Measurements from ENCODE around the gene APOA4. TPM values are rescaled to one million over a fixed set of nuclear protein-coding genes. Genes with fewer than 3 reads are reported as not detected.

The APOA4 gene
- polyA plus RNA-seq, 1 of the 3 experiments (the other 2 are of a cell fraction): not detected

DNA sequence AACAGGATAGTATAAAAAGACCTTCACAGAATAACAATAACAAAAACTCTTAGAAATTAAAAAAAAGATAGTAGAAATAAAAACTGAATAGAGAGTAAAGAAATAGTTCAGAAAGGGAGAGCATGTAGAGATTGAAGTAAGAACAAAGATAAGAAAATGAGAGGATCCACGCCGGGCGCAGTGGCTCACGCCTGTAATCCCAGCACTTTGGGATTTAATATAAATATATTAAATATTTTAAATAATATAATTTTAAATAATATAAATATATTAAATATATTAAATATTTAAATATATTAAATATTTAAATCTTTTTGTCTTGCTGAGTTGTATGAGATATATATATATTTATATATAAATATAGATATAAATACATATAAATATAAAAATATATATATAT lies 11.0 kb downstream of the APOA4 start:
- no peak overlapping the region for H3K27ac ChIP-seq (ENCODE audit: low read depth in 2 of 2, low read length in 1 of 2)
- no peaks in the 10 kb centered on the region for H3K9me3 ChIP-seq
- ChIA-PET POLR2A (no interaction called here), CTCF (interaction anchor here (1.5 kb wide), 1 partner anchor 21 kb away, joined by 7 read pairs; the partner anchor contains the start of gene APOA5)
- H3K36me3 ChIP-seq (replicated peaks in 1 of 2; ENCODE audit: control insufficient read depth in 1 of 2, insufficient read depth in 2 of 2, low read length in 1 of 2): no peaks in the 10 kb centered on the region
- H3F3A ChIP-seq (replicated peaks; ENCODE audit: insufficient read depth): no peaks in the 10 kb centered on the region
- no peak for DNase-seq
- H3K79me2 ChIP-seq (ENCODE audit: insufficient read depth): no peaks in the 10 kb centered on the region
- no peaks in the 10 kb centered on the region for H3K4me1 ChIP-seq (ENCODE audit: control insufficient read depth in 1 of 2, insufficient read depth in 2 of 2, low read depth in 1 of 2, low read length in 1 of 2)
- H3K9ac ChIP-seq: no peak overlapping the region
- H3K9me2 ChIP-seq: no peaks in the 10 kb centered on the region
- no peaks in the 10 kb centered on the region for H4K20me1 ChIP-seq (ENCODE audit: insufficient read depth)
- TF ChIP-seq FOSL2 (IDR thresholded peaks at IDR 0.05; ENCODE audit: borderline replicate concordance, low read depth) (no peak), POLR2AphosphoS5 (IDR thresholded peaks at IDR 0.05; ENCODE audit: low read depth, low read length) (no peak), CHD2 (IDR thresholded peaks at IDR 0.05; ENCODE audit: low read length, partially characterized antibody) (no peak), EP300 (IDR thresholded peaks at IDR 0.05; ENCODE audit: borderline replicate concordance in 1 of 2, low read depth in 1 of 2, low read length in 1 of 2) (no peak), SMC3 (IDR thresholded peaks at IDR 0.05; ENCODE audit: low read depth, low read length) (no peak), NRF1 (IDR thresholded peaks at IDR 0.05; ENCODE audit: low read depth, low read length) (no peak), GABPA (IDR thresholded peaks at IDR 0.05; ENCODE audit: low read depth) (no peak), RAD21 (IDR thresholded peaks at IDR 0.05; ENCODE audit: low read length) (no peak), FOXM1 (IDR thresholded peaks at IDR 0.05; ENCODE audit: low read depth) (no peak), YY1 (IDR thresholded peaks at IDR 0.05; ENCODE audit: low read depth) (no peak), NFIC (IDR thresholded peaks at IDR 0.05; ENCODE audit: borderline replicate concordance) (no peak), TEAD4 (IDR thresholded peaks at IDR 0.05; ENCODE audit: borderline replicate concordance, insufficient read depth) (no peak), RFX5 (IDR thresholded peaks at IDR 0.05; ENCODE audit: low read length) (no peak), GATA2 (CRISPR knock-in tag; IDR thresholded peaks at IDR 0.05) (no peak)
- TF ChIP-seq, protein P1, sequence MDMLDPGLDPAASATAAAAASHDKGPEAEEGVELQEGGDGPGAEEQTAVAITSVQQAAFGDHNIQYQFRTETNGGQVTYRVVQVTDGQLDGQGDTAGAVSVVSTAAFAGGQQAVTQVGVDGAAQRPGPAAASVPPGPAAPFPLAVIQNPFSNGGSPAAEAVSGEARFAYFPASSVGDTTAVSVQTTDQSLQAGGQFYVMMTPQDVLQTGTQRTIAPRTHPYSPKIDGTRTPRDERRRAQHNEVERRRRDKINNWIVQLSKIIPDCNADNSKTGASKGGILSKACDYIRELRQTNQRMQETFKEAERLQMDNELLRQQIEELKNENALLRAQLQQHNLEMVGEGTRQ (IDR thresholded peaks at IDR 0.05; ENCODE audit: borderline replicate concordance, low read depth, low read length): no peak
- TF ChIP-seq, protein P2, sequence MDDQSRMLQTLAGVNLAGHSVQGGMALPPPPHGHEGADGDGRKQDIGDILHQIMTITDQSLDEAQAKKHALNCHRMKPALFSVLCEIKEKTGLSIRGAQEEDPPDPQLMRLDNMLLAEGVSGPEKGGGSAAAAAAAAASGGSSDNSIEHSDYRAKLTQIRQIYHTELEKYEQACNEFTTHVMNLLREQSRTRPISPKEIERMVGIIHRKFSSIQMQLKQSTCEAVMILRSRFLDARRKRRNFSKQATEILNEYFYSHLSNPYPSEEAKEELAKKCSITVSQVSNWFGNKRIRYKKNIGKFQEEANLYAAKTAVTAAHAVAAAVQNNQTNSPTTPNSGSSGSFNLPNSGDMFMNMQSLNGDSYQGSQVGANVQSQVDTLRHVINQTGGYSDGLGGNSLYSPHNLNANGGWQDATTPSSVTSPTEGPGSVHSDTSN (IDR thresholded peaks at IDR 0.05): no peak
- TF ChIP-seq, protein P3, sequence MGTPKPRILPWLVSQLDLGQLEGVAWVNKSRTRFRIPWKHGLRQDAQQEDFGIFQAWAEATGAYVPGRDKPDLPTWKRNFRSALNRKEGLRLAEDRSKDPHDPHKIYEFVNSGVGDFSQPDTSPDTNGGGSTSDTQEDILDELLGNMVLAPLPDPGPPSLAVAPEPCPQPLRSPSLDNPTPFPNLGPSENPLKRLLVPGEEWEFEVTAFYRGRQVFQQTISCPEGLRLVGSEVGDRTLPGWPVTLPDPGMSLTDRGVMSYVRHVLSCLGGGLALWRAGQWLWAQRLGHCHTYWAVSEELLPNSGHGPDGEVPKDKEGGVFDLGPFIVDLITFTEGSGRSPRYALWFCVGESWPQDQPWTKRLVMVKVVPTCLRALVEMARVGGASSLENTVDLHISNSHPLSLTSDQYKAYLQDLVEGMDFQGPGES (IDR thresholded peaks at IDR 0.05; ENCODE audit: low read depth, low read length): no peak
- 95% methylated on average over 4 of the region's 4 CpGs for WGBS (ENCODE audit: low lambda C conversion rate)
- H3K27me3 ChIP-seq (ENCODE audit: insufficient read depth): no peaks in the 10 kb centered on the region
- no peak overlapping the region for H3K4me3 ChIP-seq (ENCODE audit: low read depth in 2 of 2, low read length in 1 of 2)
- H3K4me2 ChIP-seq: no peak overlapping the region
- H2AFZ ChIP-seq (ENCODE audit: low read depth): no peak overlapping the region

Data from SK-N-SH (cell line).